IMR-90 (cell line): ENCODE results near the gene HOXA5. TPM values are rescaled to one million over a fixed set of nuclear protein-coding genes. Genes with fewer than 3 reads are reported as not detected.

Experiments used
- ATAC-seq: fragments of 200-7000 bp; cut with Tn5 transposase; 2 replicates; pipeline ENCODE4 v1.9.1; 2020; ENCODE audit warnings: low read depth, mild to moderate bottlenecking, moderate library complexity
- BruUV-seq: library from RNA; stranded (reverse); fragments of 400-500 nt; replicated peaks from 2 replicates; lab custom pipeline; 2021; lab: Mats Ljungman, UMichigan
- CTCF ChIA-PET: fragments of 300-600 bp; formaldehyde crosslinking; extraction: SDS; loops from one replicate; lab custom pipeline; 2021; ENCODE audit warnings: antibody characterized with exemption; lab: Yijun Ruan, JAX
- POLR2A ChIA-PET: fragments of 300-600 bp; sonication (Branson Sonifier 250); formaldehyde crosslinking; loops from one replicate; lab custom pipeline; 2022; ENCODE audit warnings: antibody characterized with exemption; ENCODE audit not compliant: unreplicated experiment; lab: Charles Lee
- DNase-seq: peaks from one replicate; pipeline ENCODE4 v3.0.0; 2013
- H2AFZ ChIP-seq: replicated peaks from 2 replicates; pipeline ENCODE3; 2013; ENCODE audit warnings: low read length, mild to moderate bottlenecking; ENCODE audit not compliant: poor library complexity
- H2AK5ac ChIP-seq: 2 replicates; pipeline ENCODE4 v1.6.1; 2013; ENCODE audit warnings: low read depth, low read length, inconsistent platforms
- H2AK9ac ChIP-seq: replicated peaks from 2 replicates; pipeline ENCODE3; 2013; ENCODE audit warnings: mild to moderate bottlenecking, low read depth, low read length, moderate library complexity; ENCODE audit not compliant: poor library complexity
- H2BK120ac ChIP-seq: 2 replicates; pipeline ENCODE4 v1.6.1; 2013; ENCODE audit warnings: low read depth, low read length, inconsistent platforms
- H2BK15ac ChIP-seq: 3 replicates; pipeline ENCODE4 v1.6.1; 2013; ENCODE audit warnings: low read depth, low read length, inconsistent platforms
- H2BK20ac ChIP-seq: 2 replicates; pipeline ENCODE4 v1.6.1; 2013; ENCODE audit warnings: low read depth, mild to moderate bottlenecking, inconsistent platforms, low read length, moderate library complexity
- H2BK5ac ChIP-seq: 2 replicates; pipeline ENCODE4 v1.6.1; 2013; ENCODE audit warnings: mild to moderate bottlenecking, low read depth, low read length, inconsistent platforms; ENCODE audit not compliant: poor library complexity, severe bottlenecking
- H3K14ac ChIP-seq: replicated peaks from 2 replicates; pipeline ENCODE4 v1.6.1; 2013; ENCODE audit warnings: low read depth, low read length, inconsistent platforms
- H3K18ac ChIP-seq: 2 replicates; pipeline ENCODE4 v1.6.1; 2013; ENCODE audit warnings: low read depth, low read length, control low read depth
- H3K23ac ChIP-seq: 2 replicates; pipeline ENCODE4 v1.6.1; 2013; ENCODE audit warnings: low read depth, low read length, inconsistent platforms
- H3K27ac ChIP-seq: 2 replicates; pipeline ENCODE4 v1.5.1; 2013; ENCODE audit warnings: mild to moderate bottlenecking, control low read depth, low read length; ENCODE audit not compliant: insufficient read depth
- H3K27me3 ChIP-seq: 2 replicates; pipeline ENCODE4 v1.6.1; 2013; ENCODE audit warnings: low read length; ENCODE audit not compliant: control insufficient read depth, insufficient read depth
- H3K36me3 ChIP-seq: 2 replicates; pipeline ENCODE4 v1.6.1; 2013; ENCODE audit warnings: low read length, mixed read lengths; ENCODE audit not compliant: control insufficient read depth, insufficient read depth
- H3K4ac ChIP-seq: 2 replicates; pipeline ENCODE4 v1.6.1; 2013; ENCODE audit warnings: low read depth, low read length, inconsistent platforms
- H3K4me1 ChIP-seq: 2 replicates; pipeline ENCODE4 v1.6.1; 2013; ENCODE audit warnings: low read length, mixed read lengths; ENCODE audit not compliant: control insufficient read depth, insufficient read depth
- H3K4me2 ChIP-seq: 2 replicates; pipeline ENCODE4 v1.6.1; 2013; ENCODE audit warnings: low read depth, mild to moderate bottlenecking, control low read depth, low read length, moderate library complexity
- H3K4me3 ChIP-seq: 2 replicates; pipeline ENCODE4 v1.5.1; 2013; ENCODE audit warnings: low read depth, mild to moderate bottlenecking, control low read depth, low read length, moderate library complexity; ENCODE audit not compliant: insufficient read depth
- H3K56ac ChIP-seq: 2 replicates; pipeline ENCODE4 v1.6.1; 2013; ENCODE audit warnings: low read length, inconsistent platforms; ENCODE audit not compliant: insufficient read depth; ENCODE audit errors: extremely low read depth
- H3K79me1 ChIP-seq, 2 experiments: 2 replicates each; pipeline ENCODE4 v1.6.1; 2013; ENCODE audit warnings: low read length in 2 of 2, inconsistent platforms in 1 of 2, low read depth in 1 of 2
- H3K9ac ChIP-seq: 2 replicates; pipeline ENCODE4 v1.6.1; 2013; ENCODE audit warnings: low read depth, low read length, control low read depth
- H3K9me1 ChIP-seq: 2 replicates; pipeline ENCODE4 v1.6.1; 2013; ENCODE audit warnings: low read length, inconsistent platforms; ENCODE audit not compliant: insufficient read depth
- H3K9me3 ChIP-seq: 2 replicates; pipeline ENCODE4 v1.6.1; 2013; ENCODE audit warnings: low read length; ENCODE audit not compliant: control insufficient read depth, insufficient read depth
- H4K20me1 ChIP-seq: 2 replicates; pipeline ENCODE4 v1.6.1; 2013; ENCODE audit warnings: low read length, inconsistent platforms; ENCODE audit not compliant: insufficient read depth
- H4K5ac ChIP-seq: 2 replicates; pipeline ENCODE4 v1.6.1; 2013; ENCODE audit warnings: mild to moderate bottlenecking, low read depth, low read length, control low read depth
- H4K8ac ChIP-seq, 2 experiments: 2 replicates each; pipeline ENCODE4 v1.6.1; 2013; ENCODE audit warnings: low read depth in 2 of 2, low read length in 2 of 2, control low read depth in 1 of 2, inconsistent platforms in 1 of 2
- H4K91ac ChIP-seq: 2 replicates; pipeline ENCODE4 v1.6.1; 2013; ENCODE audit warnings: low read depth, low read length, inconsistent platforms; ENCODE audit not compliant: insufficient read depth
- BHLHE40 ChIP-seq: fragments of 150-350 bp; IDR thresholded peaks from 2 replicates; pipeline ENCODE4 v1.6.1; 2016; ENCODE audit warnings: mild to moderate bottlenecking, low read depth, low read length
- CEBPB ChIP-seq: IDR thresholded peaks from 2 replicates; pipeline ENCODE4 v1.6.1; 2012; ENCODE audit warnings: low read depth, low read length, improper control_type of control experiment
- CHD1 ChIP-seq: IDR thresholded peaks from 2 replicates; pipeline ENCODE4 v1.6.1; 2012; ENCODE audit warnings: low read depth, low read length, improper control_type of control experiment
- FOS ChIP-seq: fragments of 150-350 bp; IDR thresholded peaks from 2 replicates; pipeline ENCODE4 v1.6.1; 2016; ENCODE audit warnings: low read depth, low read length
- MAFK ChIP-seq: IDR thresholded peaks from 2 replicates; pipeline ENCODE4 v1.6.1; 2012; ENCODE audit warnings: low read depth, low read length, improper control_type of control experiment
- MAZ ChIP-seq: IDR thresholded peaks from 2 replicates; pipeline ENCODE4 v1.6.1; 2012; ENCODE audit warnings: low read depth, mild to moderate bottlenecking, low read length, improper control_type of control experiment, moderate library complexity, borderline replicate concordance
- MXI1 ChIP-seq: IDR thresholded peaks from 2 replicates; pipeline ENCODE4 v1.6.1; 2012; ENCODE audit warnings: low read depth, mild to moderate bottlenecking, low read length, moderate library complexity, borderline replicate concordance
- NFE2L2 ChIP-seq: fragments of 150-350 bp; IDR thresholded peaks from 2 replicates; pipeline ENCODE4 v1.6.1; 2016; ENCODE audit warnings: low read depth, mild to moderate bottlenecking, low read length
- RAD21 ChIP-seq: IDR thresholded peaks from 2 replicates; pipeline ENCODE4 v1.6.1; 2012; ENCODE audit warnings: low read length, improper control_type of control experiment
- RCOR1 ChIP-seq: IDR thresholded peaks from 2 replicates; pipeline ENCODE4 v1.6.1; 2012; ENCODE audit warnings: mild to moderate bottlenecking, low read length, improper control_type of control experiment; ENCODE audit not compliant: insufficient replicate concordance
- RFX5 ChIP-seq: IDR thresholded peaks from 2 replicates; pipeline ENCODE4 v1.8.0; 2012; ENCODE audit warnings: low read depth, mild to moderate bottlenecking, low read length, moderate library complexity
- SMC3 ChIP-seq: fragments of 150-350 bp; IDR thresholded peaks from 2 replicates; pipeline ENCODE4 v1.6.1; 2016; ENCODE audit warnings: low read depth, mild to moderate bottlenecking, antibody characterized with exemption, low read length, moderate library complexity
- WGBS, 2 experiments: methylation state at CpG; one replicate each; pipeline versions ENCODE4 v1.1.5 to v1.1.7; 2013; ENCODE audit warnings: missing lambda C conversion rate in 2 of 2; ENCODE audit not compliant: insufficient read length in 1 of 2; ENCODE audit errors: extremely low coverage in 2 of 2; 5-methylcytosine and 5-hydroxymethylcytosine counted together
- dilution Hi-C: fragments of 300-500 bp; cut with HindIII; formaldehyde crosslinking; loops from one replicate; pipeline ENCODE4 v1.14.3; 2018; ENCODE audit warnings: low sequenced_read_pairs; ENCODE audit not compliant: unreplicated experiment
- in situ Hi-C: fragments of 300-500 bp; cut with MboI; formaldehyde crosslinking; loops from 3 replicates; pipeline ENCODE4 v1.14.3; 2019; ENCODE audit warnings: low sequenced_read_pairs, inconsistent platforms, mixed read lengths
- intact Hi-C: fragments of 100-400 bp; cut with micrococcal nuclease; formaldehyde crosslinking; loops from 2 replicates; pipeline ENCODE4 v1.10.0; 2022
- polyA plus RNA-seq, 3 experiments: library from polyadenylated mRNA; depleted of rRNA; stranded (reverse); fragments of >200 nt; gene quantifications; 2 replicates each; pipeline ENCODE4 v1.2.3, GENCODE V29; 2012; ENCODE audit warnings: low replicate concordance in 1 of 3
- total RNA-seq: library from RNA; depleted of rRNA; stranded (reverse); fragments of >200 nt; gene quantifications from 2 replicates; pipeline ENCODE4 v1.2.3, GENCODE V29; 2012
- TF ChIP-seq, protein P1 (sequence below): fragments of 150-350 bp; IDR thresholded peaks from 2 replicates; pipeline ENCODE4 v1.6.1; 2016; ENCODE audit warnings: low read depth, mild to moderate bottlenecking, low read length, moderate library complexity, borderline replicate concordance
- TF ChIP-seq, protein P2 (sequence below): conservative IDR thresholded peaks from 2 replicates; pipeline ENCODE4 v1.5.1; 2012; ENCODE audit warnings: mild to moderate bottlenecking, low read depth, low read length, improper control_type of control experiment

The HOXA5 gene
- total and polyA plus RNA-seq, 2 of the 4 experiments (the other 2 are of a cell fraction) = 19.9 to 29.4 TPM

DNA sequence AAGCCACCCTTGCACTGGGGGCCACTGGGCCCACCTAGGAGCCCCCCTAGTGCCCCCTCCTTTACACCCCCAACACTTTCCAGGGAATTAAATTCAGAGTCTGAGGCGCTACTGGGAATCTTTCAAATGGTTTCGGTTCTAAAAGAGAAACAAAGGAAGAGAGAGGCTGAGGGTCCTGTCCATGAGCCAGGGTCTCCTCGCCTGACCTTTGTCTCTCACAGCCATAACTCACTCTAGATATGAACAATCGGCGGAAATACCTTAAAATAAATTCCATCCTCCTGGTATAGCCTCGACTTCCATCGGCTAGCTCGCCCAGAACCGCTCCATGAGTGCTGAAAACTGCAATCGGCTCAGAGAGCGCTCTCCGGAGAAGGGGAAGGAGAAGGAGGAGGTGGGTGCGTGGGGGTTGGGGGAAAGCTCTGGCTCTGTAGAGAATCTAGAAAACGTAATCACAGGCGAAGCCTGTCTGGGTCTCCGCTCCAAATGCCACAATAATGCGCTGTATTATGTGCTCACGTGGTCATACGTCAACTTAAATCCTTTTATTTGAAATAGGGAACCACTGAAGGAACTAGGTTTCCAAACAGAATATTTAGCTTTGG is 25.5 kb downstream of the HOXA5 start:
- H4K8ac ChIP-seq = peak overlapping the region; percentile 37 to 64
- H2BK20ac ChIP-seq = peak overlapping the region; percentile 52; the same call in 1 of the 2 replicates
- H3K27ac ChIP-seq = peak overlapping the region; percentile 89
- no peaks in the 10 kb centered on the region for H3K27me3 ChIP-seq
- H3K79me1 ChIP-seq = peaks cover 0 to 37% of the 10 kb centered on the region in 2 experiments; a peak in 2 of 4 replicates
- H3K9me3 ChIP-seq = no peaks in the 10 kb centered on the region
- peak overlapping the region; percentile 80 for H2BK5ac ChIP-seq
- peak overlapping the region; percentile 92 for H2AK5ac ChIP-seq
- peaks cover 23% of the 10 kb centered on the region for H3K4me1 ChIP-seq
- 3% methylated on average over 6 of the region's 19 CpGs; no CpG with 5 or more reads in 1 of the 2 experiments for WGBS, 2 experiments
- peak overlapping the region; percentile 87 for H3K4ac ChIP-seq
- H2BK15ac ChIP-seq = peak overlapping the region; percentile 39; the same call in 1 of the 3 replicates
- dilution Hi-C loops (no loop called here), intact Hi-C loops (no loop called here), in situ Hi-C loops (no loop called here)
- H4K5ac ChIP-seq = peak overlapping the region; percentile 51
- CTCF ChIA-PET = interaction anchor here (0.7 kb wide), 1 partner anchor 33 kb away, joined by 3 read pairs; no protein-coding TSS in a partner anchor
- H3K14ac ChIP-seq = peak overlapping the region; percentile 72
- H4K20me1 ChIP-seq = peaks cover 10% of the 10 kb centered on the region
- peak overlapping the region; percentile 78 for H3K4me2 ChIP-seq
- H3K56ac ChIP-seq = peak overlapping the region; percentile 83
- peaks cover 9% of the 10 kb centered on the region; the same call in 1 of the 2 replicates for H3K36me3 ChIP-seq
- peaks cover 7% of the 10 kb centered on the region; the same call in 1 of the 2 replicates for H3K9me1 ChIP-seq
- H3K9ac ChIP-seq = peak overlapping the region; percentile 96
- H3K4me3 ChIP-seq = peak overlapping the region; percentile 71
- H3K18ac ChIP-seq = peak overlapping the region; percentile 97
- ATAC-seq (peak; percentile 54), DNase-seq (peak; percentile 97)
- H3K23ac ChIP-seq = peak overlapping the region; percentile 95
- POLR2A ChIA-PET = interaction anchor here (0.6 to 0.7 kb wide), 2 partner anchors 17 to 413 kb away, joined by 3 read pairs; no protein-coding TSS in a partner anchor
- BruUV-seq = no TSS peak
- H2AK9ac ChIP-seq = peak overlapping the region; percentile 68
- H2BK120ac ChIP-seq = peak overlapping the region; percentile 73
- H4K91ac ChIP-seq = peak overlapping the region; percentile 83
- peak overlapping the region; percentile 29 for H2AFZ ChIP-seq
- TF ChIP-seq FOS = 0 out of 2 replicates have a peak, but pooled peaks have one; percentile 10
- TF ChIP-seq, protein P1, sequence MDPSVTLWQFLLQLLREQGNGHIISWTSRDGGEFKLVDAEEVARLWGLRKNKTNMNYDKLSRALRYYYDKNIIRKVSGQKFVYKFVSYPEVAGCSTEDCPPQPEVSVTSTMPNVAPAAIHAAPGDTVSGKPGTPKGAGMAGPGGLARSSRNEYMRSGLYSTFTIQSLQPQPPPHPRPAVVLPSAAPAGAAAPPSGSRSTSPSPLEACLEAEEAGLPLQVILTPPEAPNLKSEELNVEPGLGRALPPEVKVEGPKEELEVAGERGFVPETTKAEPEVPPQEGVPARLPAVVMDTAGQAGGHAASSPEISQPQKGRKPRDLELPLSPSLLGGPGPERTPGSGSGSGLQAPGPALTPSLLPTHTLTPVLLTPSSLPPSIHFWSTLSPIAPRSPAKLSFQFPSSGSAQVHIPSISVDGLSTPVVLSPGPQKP = no peak
- no peak for TF ChIP-seq RFX5
- peak; percentile 68; the same call in 1 of the 2 replicates for TF ChIP-seq MAZ
- TF ChIP-seq CEBPB = no peak
- no peak for TF ChIP-seq RAD21
- no peak; the same call in 1 of the 2 replicates for TF ChIP-seq CHD1
- TF ChIP-seq RCOR1 = no peak
- no peak for TF ChIP-seq NFE2L2
- TF ChIP-seq BHLHE40 = peak; percentile 84
- TF ChIP-seq MAFK = no peak
- TF ChIP-seq, protein P2, sequence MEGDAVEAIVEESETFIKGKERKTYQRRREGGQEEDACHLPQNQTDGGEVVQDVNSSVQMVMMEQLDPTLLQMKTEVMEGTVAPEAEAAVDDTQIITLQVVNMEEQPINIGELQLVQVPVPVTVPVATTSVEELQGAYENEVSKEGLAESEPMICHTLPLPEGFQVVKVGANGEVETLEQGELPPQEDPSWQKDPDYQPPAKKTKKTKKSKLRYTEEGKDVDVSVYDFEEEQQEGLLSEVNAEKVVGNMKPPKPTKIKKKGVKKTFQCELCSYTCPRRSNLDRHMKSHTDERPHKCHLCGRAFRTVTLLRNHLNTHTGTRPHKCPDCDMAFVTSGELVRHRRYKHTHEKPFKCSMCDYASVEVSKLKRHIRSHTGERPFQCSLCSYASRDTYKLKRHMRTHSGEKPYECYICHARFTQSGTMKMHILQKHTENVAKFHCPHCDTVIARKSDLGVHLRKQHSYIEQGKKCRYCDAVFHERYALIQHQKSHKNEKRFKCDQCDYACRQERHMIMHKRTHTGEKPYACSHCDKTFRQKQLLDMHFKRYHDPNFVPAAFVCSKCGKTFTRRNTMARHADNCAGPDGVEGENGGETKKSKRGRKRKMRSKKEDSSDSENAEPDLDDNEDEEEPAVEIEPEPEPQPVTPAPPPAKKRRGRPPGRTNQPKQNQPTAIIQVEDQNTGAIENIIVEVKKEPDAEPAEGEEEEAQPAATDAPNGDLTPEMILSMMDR = no peak
- TF ChIP-seq MXI1 = peak; percentile 63; the same call in 1 of the 2 replicates
- peak; percentile 9; the same call in 1 of the 2 replicates for TF ChIP-seq SMC3
